Measurements from ENCODE around the gene DUSP2.

The DUSP2 gene

GRCh38 chr2:96129528-96130120, 15.6 kb downstream of the DUSP2 start:
- DNase-seq, result no peak

GRCh38 chr2:96128456-96128855, 16.8 kb downstream of the DUSP2 start:
- DNase-seq, result no peak

GRCh38 chr2:96124406-96125265, 20.6 kb downstream of the DUSP2 start:
- no peak for DNase-seq

GRCh38 chr2:96123936-96124335, 21.3 kb downstream of the DUSP2 start:
- no peak for DNase-seq

GRCh38 chr2:96123290-96123689, 21.9 kb downstream of the DUSP2 start:
- DNase-seq, result no peak

- no peak for DNase-seq
These were observed 22.8 kb downstream of the DUSP2 start for GRCh38 chr2:96122391-96122790.

- no peak for DNase-seq
These were observed 23.8 kb downstream of the DUSP2 start for GRCh38 chr2:96121414-96121813.

- DNase-seq, result no peak
These were observed 24.2 kb downstream of the DUSP2 start for GRCh38 chr2:96120991-96121390.

- DNase-seq, result no peak
These were observed 25.0 kb downstream of the DUSP2 start for GRCh38 chr2:96120091-96120720.

GRCh38 chr2:96119389-96119751, 25.9 kb downstream of the DUSP2 start:
- no peak for DNase-seq

- no peak for DNase-seq
These were observed 26.4 kb downstream of the DUSP2 start for GRCh38 chr2:96118698-96119388.

- peak; percentile 39 for DNase-seq
These were observed 27.3 kb downstream of the DUSP2 start for GRCh38 chr2:96117701-96118588.

- DNase-seq, result peak; percentile 55
These were observed 28.2 kb downstream of the DUSP2 start for GRCh38 chr2:96116879-96117533.

GRCh38 chr2:96116424-96116878, 28.8 kb downstream of the DUSP2 start, which contains the start of gene ADRA2B:
Gene ADRA2B, minus strand, starts transcription at chr2:96116571. Its CDS starts 422 bp downstream, at chr2:96116149.
- peak; percentile 82 for DNase-seq

GRCh38 chr2:96115631-96116423, 29.4 kb downstream of the DUSP2 start:
- no peak for DNase-seq

- no peak for DNase-seq
These were observed 30.2 kb downstream of the DUSP2 start for GRCh38 chr2:96114903-96115581.

- no peak for DNase-seq
These were observed 30.7 kb downstream of the DUSP2 start for GRCh38 chr2:96114546-96114902.

- DNase-seq, result no peak
These were observed 31.3 kb downstream of the DUSP2 start for GRCh38 chr2:96113951-96114350.

GRCh38 chr2:96113367-96113677, 31.9 kb downstream of the DUSP2 start:
- DNase-seq, result no peak

All from NCI-H146 (cell line).